Fibroblast of skin of right quadriceps (primary cell): ENCODE measurements around the gene BRINP1.
"Not testable (repeated sequence)": the region's sequence is repeated elsewhere in the genome, so short reads cannot be mapped to it uniquely, and the experiment has no call there.

Source experiments
- DNase-seq: peaks from one replicate; pipeline ENCODE4 v3.0.0-alpha.2; 2013

The BRINP1 gene

GRCh38 chr9:119195521-119195920 is 173.7 kb downstream of the BRINP1 start:
- DNase-seq = no peak

- DNase-seq = no peak
Measured at GRCh38 chr9:119185298-119185697, 183.9 kb downstream of the BRINP1 start.

- DNase-seq = no peak
Measured at GRCh38 chr9:119184265-119184936, 184.8 kb downstream of the BRINP1 start.

- no peak for DNase-seq
Measured at GRCh38 chr9:119181561-119181960, 187.7 kb downstream of the BRINP1 start.

GRCh38 chr9:119180897-119181296 is 188.3 kb downstream of the BRINP1 start:
- no peak for DNase-seq

- no peak for DNase-seq
Measured at GRCh38 chr9:119179701-119180100, 189.5 kb downstream of the BRINP1 start.

GRCh38 chr9:119177196-119177595 is 192.0 kb downstream of the BRINP1 start:
- no peak for DNase-seq

- DNase-seq = no peak
Measured at GRCh38 chr9:119175581-119175980, 193.7 kb downstream of the BRINP1 start.

- DNase-seq = not testable (repeated sequence)
Measured at GRCh38 chr9:119169222-119169621, 200.0 kb downstream of the BRINP1 start.

- no peak for DNase-seq
Measured at GRCh38 chr9:119167876-119168275, 201.4 kb downstream of the BRINP1 start.

GRCh38 chr9:119167267-119167666 is 202.0 kb downstream of the BRINP1 start:
- DNase-seq = no peak

GRCh38 chr9:119166096-119166495 is 203.1 kb downstream of the BRINP1 start:
- no peak for DNase-seq

GRCh38 chr9:119165131-119165530 is 204.1 kb downstream of the BRINP1 start:
- DNase-seq = no peak

- no peak for DNase-seq
Measured at GRCh38 chr9:119164716-119165115, 204.5 kb downstream of the BRINP1 start.

GRCh38 chr9:119160551-119160950 is 208.7 kb downstream of the BRINP1 start:
- no peak for DNase-seq

- no peak for DNase-seq
Measured at GRCh38 chr9:119159386-119159785, 209.8 kb downstream of the BRINP1 start.

- no peak for DNase-seq
Measured at GRCh38 chr9:119157196-119157595, 212.0 kb downstream of the BRINP1 start.

GRCh38 chr9:119156354-119156753 is 212.9 kb downstream of the BRINP1 start:
- no peak for DNase-seq

GRCh38 chr9:119154527-119154926 is 214.7 kb downstream of the BRINP1 start:
- DNase-seq = no peak

GRCh38 chr9:119153402-119153801 is 215.8 kb downstream of the BRINP1 start:
- DNase-seq = no peak

GRCh38 chr9:119148855-119149254 is 220.4 kb downstream of the BRINP1 start:
- DNase-seq = no peak

GRCh38 chr9:119137479-119137878 is 231.8 kb downstream of the BRINP1 start:
- DNase-seq = no peak

GRCh38 chr9:119126040-119126439 is 243.2 kb downstream of the BRINP1 start:
- DNase-seq = no peak

GRCh38 chr9:119121899-119122298 is 247.3 kb downstream of the BRINP1 start:
- no peak for DNase-seq

GRCh38 chr9:119117409-119117808 is 251.8 kb downstream of the BRINP1 start:
- no peak for DNase-seq
